ENCODE data around the gene SLC13A2.

- no peak for TF ChIP-seq POLR2A (IDR thresholded peaks at IDR 0.05; ENCODE audit: low read depth, low read length)
- TF ChIP-seq CTCF (conservative IDR thresholded peaks at IDR 0.05; ENCODE audit: low read depth, low read length) = no peak
- TF ChIP-seq MAFK (IDR thresholded peaks at IDR 0.05; ENCODE audit: low read depth, low read length) = no peak
- TF ChIP-seq BHLHE40 (IDR thresholded peaks at IDR 0.05; ENCODE audit: low read depth, low read length) = no peak
- TF ChIP-seq CHD1 (IDR thresholded peaks at IDR 0.05; ENCODE audit: low read depth, low read length) = no peak
- no peak for TF ChIP-seq CEBPB (IDR thresholded peaks at IDR 0.05; ENCODE audit: low read depth, low read length)
These were observed 29.4 kb upstream of the SLC13A2 start for GRCh38 chr17:28443901-28444638.
